VCaP (cell line): ENCODE data around the gene AIFM3.

Source experiments
- H3K27ac ChIP-seq: fragments of 450-650 bp; 2 replicates; pipeline ENCODE4 v1.5.1; 2017
- TF ChIP-seq, protein P1 (sequence below): fragments of 450-650 bp; conservative IDR thresholded peaks from 2 replicates; pipeline ENCODE4 v1.5.1; 2017; ENCODE audit warnings: mild to moderate bottlenecking, moderate library complexity

AIFM3 gene

GRCh38 chr22:20988573-20989322 lies 21.7 kb downstream of the AIFM3 start:
- no peak overlapping the region for H3K27ac ChIP-seq

DNA sequence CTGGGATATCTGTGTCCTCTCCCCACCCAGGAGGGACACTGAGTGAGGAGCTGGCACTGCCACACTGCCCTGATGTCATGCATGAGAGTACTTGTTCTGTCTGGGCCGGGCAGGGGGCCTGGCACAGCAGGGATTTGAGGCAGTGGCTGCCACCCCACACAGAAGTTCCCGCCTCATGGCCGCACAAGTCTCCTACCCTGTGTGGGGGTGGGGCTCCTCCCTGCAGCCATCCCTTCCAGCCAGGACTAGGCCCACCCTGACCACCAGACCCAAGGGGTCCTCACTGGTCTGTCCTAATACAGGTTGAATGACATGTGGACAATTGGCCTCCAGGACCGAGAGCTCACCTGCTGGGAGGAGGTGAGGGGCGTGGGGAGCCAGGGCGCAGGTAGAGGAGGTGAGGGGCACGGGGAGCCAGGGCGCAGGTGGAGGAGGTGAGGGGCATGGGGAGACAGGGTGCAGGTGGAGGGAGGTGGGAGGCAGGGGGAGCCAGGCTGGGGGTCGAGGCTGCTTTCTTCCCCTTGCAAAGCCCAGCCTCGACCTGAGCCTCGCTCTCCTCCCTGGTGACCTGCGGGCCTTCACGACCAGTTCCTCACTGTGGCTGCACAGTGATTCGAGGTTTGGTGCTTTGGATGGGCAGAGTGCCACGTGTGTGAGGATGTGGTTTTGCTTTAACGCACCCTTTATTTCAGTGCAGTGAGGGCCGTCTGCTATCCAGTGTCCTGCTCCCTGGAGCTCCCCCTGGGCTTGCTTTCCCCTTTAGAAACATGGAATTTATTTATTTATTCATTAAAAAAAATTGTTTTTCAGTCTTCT lies 22.5 kb downstream of the AIFM3 start:
- H3K27ac ChIP-seq, result no peak overlapping the region
- TF ChIP-seq, protein P1, sequence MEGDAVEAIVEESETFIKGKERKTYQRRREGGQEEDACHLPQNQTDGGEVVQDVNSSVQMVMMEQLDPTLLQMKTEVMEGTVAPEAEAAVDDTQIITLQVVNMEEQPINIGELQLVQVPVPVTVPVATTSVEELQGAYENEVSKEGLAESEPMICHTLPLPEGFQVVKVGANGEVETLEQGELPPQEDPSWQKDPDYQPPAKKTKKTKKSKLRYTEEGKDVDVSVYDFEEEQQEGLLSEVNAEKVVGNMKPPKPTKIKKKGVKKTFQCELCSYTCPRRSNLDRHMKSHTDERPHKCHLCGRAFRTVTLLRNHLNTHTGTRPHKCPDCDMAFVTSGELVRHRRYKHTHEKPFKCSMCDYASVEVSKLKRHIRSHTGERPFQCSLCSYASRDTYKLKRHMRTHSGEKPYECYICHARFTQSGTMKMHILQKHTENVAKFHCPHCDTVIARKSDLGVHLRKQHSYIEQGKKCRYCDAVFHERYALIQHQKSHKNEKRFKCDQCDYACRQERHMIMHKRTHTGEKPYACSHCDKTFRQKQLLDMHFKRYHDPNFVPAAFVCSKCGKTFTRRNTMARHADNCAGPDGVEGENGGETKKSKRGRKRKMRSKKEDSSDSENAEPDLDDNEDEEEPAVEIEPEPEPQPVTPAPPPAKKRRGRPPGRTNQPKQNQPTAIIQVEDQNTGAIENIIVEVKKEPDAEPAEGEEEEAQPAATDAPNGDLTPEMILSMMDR, result no peak

More at GRCh38 chr22:20988573-20989322, 21.7 kb downstream of the AIFM3 start:
- TF ChIP-seq, protein P1, result no peak

GRCh38 chr22:20990184-20991180 lies 23.4 kb downstream of the AIFM3 start:
- TF ChIP-seq, protein P1, result no peak
- no peak overlapping the region for H3K27ac ChIP-seq

DNA sequence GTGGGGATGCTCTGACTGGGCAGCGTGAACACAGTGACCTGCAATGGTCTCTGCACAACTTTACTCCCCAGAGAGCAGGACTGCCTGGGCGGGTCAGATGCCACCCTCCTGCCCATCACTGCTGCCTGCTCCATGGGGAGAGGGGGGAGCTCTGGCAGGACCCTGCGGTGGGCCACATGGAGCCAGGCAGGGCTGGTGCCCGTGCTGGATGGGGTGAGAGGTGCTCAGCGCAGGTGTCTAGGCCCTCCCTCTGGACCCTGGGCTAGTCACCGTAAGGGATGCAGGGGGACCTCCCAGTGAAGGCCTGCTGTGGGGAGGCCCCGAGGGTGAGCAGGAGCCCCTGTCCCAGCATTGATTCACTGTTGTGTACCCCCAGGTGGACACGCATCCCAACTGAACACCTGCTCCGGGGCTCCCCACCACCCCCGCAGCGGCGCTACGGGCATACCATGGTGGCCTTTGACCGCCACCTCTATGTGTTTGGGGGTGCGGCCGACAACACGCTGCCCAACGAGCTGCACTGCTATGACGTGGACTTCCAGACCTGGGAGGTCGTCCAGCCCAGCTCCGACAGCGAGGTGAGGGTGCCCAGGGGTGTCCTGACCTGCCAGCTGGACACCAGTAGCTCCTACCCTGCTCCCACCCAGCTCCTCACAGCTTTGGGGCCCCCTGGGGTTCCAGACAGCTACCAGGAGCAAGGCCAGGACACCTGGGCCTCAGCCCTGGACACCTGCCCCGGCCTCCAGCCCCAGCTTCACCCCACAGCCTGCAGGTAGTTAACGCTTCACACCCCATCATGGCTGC lies 24.4 kb downstream of the AIFM3 start:
- H3K27ac ChIP-seq, result no peak overlapping the region
- TF ChIP-seq, protein P1, result no peak

- no peak overlapping the region for H3K27ac ChIP-seq
- TF ChIP-seq, protein P1, result no peak
Measured at GRCh38 chr22:20992056-20992442, 25.0 kb downstream of the AIFM3 start.

- no peak overlapping the region for H3K27ac ChIP-seq
- TF ChIP-seq, protein P1, result no peak
Measured at GRCh38 chr22:20992456-20993303, 25.6 kb downstream of the AIFM3 start.
